NCI-H1436 treated with DMSO at 0.1 percent for 48 hours (cell line): Measurements from ENCODE around the gene RAB11FIP3.

ENCODE experiments used
- DNase-seq: peaks from one replicate; lab custom pipeline; 2025; lab: John Stamatoyannopoulos, UW

Gene RAB11FIP3

DNA sequence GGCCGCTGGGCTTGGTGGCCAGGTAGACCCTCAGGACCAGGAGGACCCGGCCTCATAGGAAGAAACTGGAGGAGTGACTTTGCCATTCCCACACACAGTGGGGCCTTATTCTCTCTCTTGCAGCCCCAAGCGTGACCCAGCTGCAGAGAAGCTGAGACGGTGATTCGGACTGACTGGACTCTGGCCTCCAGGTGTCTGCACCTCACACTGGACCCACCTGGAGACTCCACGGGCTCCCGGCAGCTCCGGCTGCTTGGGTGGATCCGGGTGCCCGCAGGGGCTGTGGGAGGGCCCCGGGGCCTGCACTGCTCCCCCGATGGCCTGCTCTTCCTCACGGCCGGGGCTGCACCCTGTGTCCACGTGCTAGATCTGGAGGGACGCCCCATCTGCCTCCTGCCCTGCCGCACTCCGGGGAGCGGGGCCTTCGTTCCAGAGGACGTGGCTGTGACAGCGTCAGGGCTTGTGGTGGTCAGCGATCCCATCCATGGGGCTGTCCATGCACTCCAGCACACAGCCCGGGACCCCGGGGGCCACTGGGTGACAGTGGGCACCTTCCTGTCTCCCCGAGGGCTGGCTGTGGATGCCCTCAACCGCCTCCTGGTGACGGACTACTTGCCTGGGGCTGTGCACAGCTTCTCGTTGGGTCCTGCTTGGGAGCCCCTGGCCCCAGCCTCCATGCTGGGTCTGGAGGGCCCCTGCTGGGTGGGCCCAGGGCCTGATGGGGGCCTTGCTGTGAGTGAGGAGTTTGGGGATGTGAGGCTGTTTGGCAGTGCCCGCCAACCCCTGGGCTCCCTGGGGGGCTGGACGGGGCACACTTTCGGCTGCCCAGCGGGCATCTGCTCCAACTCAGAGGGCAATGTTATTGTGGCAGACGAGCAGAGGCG is 142.2 kb downstream of the RAB11FIP3 start:
- DNase-seq, result no peak

DNA sequence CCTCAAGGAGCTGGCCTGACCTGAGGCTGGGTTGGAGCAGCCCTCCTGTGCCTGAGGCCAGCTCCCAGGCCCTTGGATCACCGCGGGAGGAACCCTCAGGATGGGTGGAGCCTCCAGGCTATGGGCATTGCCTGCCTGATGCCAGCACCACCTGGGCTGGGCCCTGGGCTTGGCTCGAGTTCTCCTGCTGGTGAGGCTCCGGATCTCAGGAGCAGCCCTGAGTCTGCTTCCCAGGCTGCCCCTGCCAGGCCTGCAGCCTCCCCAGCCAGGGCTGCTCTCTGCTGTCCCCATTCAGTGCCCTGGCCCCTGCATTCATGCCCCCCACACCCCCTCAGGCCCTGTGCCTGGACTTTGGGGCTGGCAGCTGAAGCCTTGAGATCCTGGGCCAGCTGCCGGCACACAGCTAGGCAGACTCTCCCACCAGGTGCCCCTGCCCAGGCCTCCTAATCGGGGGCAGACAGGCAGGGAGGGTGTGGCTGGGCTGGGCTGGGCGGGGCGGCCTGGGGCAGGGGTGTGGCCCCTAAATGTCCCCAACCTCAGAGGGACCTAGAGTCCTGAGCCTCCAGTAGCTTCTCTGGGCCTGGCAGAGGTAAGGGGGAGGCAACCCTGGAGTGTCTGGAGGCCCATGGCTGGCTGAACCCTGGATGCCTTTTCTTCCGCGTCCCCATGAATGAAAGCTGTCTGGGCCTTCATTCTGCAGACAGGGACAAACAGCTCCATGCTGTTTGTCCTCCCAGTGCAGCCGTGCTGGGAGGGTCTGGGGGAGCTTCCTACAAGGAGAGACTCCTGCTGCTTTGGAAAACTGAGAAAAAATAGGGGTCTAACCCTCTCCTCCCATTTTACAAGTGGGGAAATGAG is 143.2 kb downstream of the RAB11FIP3 start:
- DNase-seq, result no peak

DNA sequence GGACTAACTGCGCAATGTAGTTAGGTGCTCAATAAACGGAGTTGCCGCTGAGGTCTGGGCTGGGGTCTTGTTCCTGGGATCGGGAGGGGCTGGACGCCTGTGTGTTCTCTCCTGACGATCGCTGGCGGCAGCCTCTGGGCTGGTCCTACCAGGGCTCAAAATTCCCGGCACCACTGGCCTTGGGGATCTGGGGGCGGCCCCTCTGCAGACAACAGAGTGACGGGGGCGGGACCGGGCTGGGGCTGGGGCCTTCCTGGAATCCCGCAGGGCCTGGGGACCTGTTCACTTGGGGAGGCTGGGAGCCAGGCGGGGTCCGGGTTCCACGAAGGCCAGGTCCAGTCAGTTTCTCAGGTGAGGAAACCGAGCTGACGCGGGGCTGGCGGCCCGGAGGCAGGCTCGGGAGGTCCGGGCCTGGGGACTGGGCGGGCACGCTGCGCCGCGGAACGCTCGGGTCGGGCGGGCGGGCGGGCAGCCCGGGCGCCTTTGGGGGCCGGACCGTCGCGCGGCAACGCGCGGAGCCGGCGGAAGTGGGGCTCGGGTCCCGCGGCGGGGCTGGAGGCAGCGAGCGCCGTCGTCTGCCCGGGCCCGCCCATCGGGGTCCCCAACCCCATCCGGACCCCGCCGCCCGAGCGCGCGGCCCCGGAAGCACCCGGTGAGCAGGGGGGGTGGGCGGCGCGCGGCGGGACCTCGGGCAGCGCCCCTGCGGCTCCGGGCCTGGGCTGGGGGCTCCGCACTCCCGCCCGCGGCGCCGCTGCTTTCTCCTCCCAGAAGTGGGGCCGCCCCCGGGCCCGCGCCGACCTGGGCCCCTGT is 144.2 kb downstream of the RAB11FIP3 start, which contains the start of gene PIGQ:
PIGQ (plus strand) TSS at position 524 of the 810 bp plus-strand sequence. CDS start 4,107 bp downstream, outside the sequence.
- no peak for DNase-seq
